CD8-positive, alpha-beta memory T cell (primary cell): ENCODE data around the gene CACNA1B. TPM values are rescaled to one million over a fixed set of nuclear protein-coding genes. Genes with fewer than 3 reads are reported as not detected.
"Not testable (repeated sequence)": the region's sequence is repeated elsewhere in the genome, so short reads cannot be mapped to it uniquely, and the experiment has no call there.

ENCODE experiments used
- CTCF ChIA-PET: fragments of 350-600 bp; sonication (Branson Sonifier 250); formaldehyde crosslinking; loops from one replicate; lab custom pipeline; 2021; ENCODE audit warnings: antibody characterized with exemption; lab: Charles Lee
- POLR2A ChIA-PET: fragments of 350-600 bp; sonication (Branson Sonifier 250); formaldehyde crosslinking; loops from one replicate; lab custom pipeline; 2021; ENCODE audit warnings: antibody characterized with exemption; lab: Charles Lee
- DNase-seq, 5 donors: peaks; one replicate each; pipeline versions ENCODE4 v3.0.0 to v3.0.0-alpha.2; 2020 to 2022; ENCODE audit warnings: mixed read lengths in 1 of 5
- H3K27ac ChIP-seq: one replicate; pipeline ENCODE4 v1.7.0; 2013; ENCODE audit warnings: low read depth, mild to moderate bottlenecking, low read length, moderate library complexity
- H3K27me3 ChIP-seq: 2 replicates; pipeline ENCODE4 v1.7.0; 2013; ENCODE audit warnings: low read length, mild to moderate bottlenecking; ENCODE audit not compliant: insufficient read depth, poor library complexity, severe bottlenecking
- H3K36me3 ChIP-seq: 2 replicates; pipeline ENCODE4 v1.7.0; 2013; ENCODE audit warnings: mild to moderate bottlenecking, low read length, moderate library complexity; ENCODE audit not compliant: insufficient read depth
- H3K4me1 ChIP-seq: 2 replicates; pipeline ENCODE4 v1.7.0; 2013; ENCODE audit warnings: mild to moderate bottlenecking, low read length, moderate library complexity; ENCODE audit not compliant: insufficient read depth
- H3K4me3 ChIP-seq: 2 replicates; pipeline ENCODE4 v1.7.0; 2013; ENCODE audit warnings: mild to moderate bottlenecking, low read length
- H3K9me3 ChIP-seq: 2 replicates; pipeline ENCODE4 v1.7.0; 2013; ENCODE audit warnings: mild to moderate bottlenecking, low read length
- H3K27ac Mint-ChIP-seq, 8 donors: one replicate each; pipeline ENCODE4 v1.8.0; 2020 to 2021; ENCODE audit warnings: mixed read lengths in 8 of 8, mild to moderate bottlenecking in 6 of 8, inconsistent platforms in 3 of 8, moderate library complexity in 3 of 8
- H3K27me3 Mint-ChIP-seq, 2 donors: one replicate each; pipeline ENCODE4 v1.8.0; 2020 to 2021; ENCODE audit warnings: mixed read lengths in 2 of 2, mild to moderate bottlenecking in 1 of 2, moderate library complexity in 1 of 2
- H3K36me3 Mint-ChIP-seq, 3 donors: one replicate each; pipeline ENCODE4 v1.8.0; 2020 to 2021; ENCODE audit warnings: mixed read lengths in 3 of 3, inconsistent platforms in 1 of 3, mild to moderate bottlenecking in 1 of 3
- H3K4me1 Mint-ChIP-seq, 3 donors: one replicate each; pipeline ENCODE4 v1.8.0; 2020 to 2021; ENCODE audit warnings: mixed read lengths in 3 of 3, inconsistent platforms in 1 of 3, mild to moderate bottlenecking in 1 of 3
- H3K4me3 Mint-ChIP-seq, 7 donors: one replicate each; pipeline ENCODE4 v1.8.0; 2020 to 2021; ENCODE audit warnings: mixed read lengths in 7 of 7, mild to moderate bottlenecking in 6 of 7, moderate library complexity in 4 of 7, inconsistent platforms in 2 of 7
- H3K9me3 Mint-ChIP-seq, 5 donors: one replicate each; pipeline ENCODE4 v1.8.0; 2020 to 2022; ENCODE audit warnings: mixed read lengths in 5 of 5, mild to moderate bottlenecking in 3 of 5, moderate library complexity in 2 of 5, inconsistent platforms in 1 of 5
- polyA plus RNA-seq: library from polyadenylated mRNA; unstranded; fragments of 300-500 nt; fragmentation: Illumina TruSeq; gene quantifications from one replicate; pipeline ENCODE4 v1.2.3, GENCODE V29; 2021
- total RNA-seq, 2 experiments: library from RNA; stranded (reverse); gene quantifications; one replicate each; pipeline ENCODE4 v1.2.3, GENCODE V29; 2021

The CACNA1B gene
- total and polyA plus RNA-seq, 3 experiments from 2014 or later: not detected

- peaks cover 16 to 47% of the 10 kb centered on the region in 2 donors for H3K27me3 Mint-ChIP-seq
- Histone ChIP-seq H3K9me3 (no peaks in the 10 kb centered on the region), H3K27ac (no peak overlapping the region), H3K4me3 (no peak overlapping the region), H3K27me3 (no peaks in the 10 kb centered on the region), H3K36me3 (no peaks in the 10 kb centered on the region), H3K4me1 (no peaks in the 10 kb centered on the region)
- H3K36me3 Mint-ChIP-seq: peaks cover 0 to 10% (median 8%) of the 10 kb centered on the region in 3 donors
- H3K27ac Mint-ChIP-seq: no peak overlapping the region
- ChIA-PET POLR2A (no interaction called here), CTCF (no interaction called here)
- no peak for DNase-seq
- no peak overlapping the region for H3K4me3 Mint-ChIP-seq
- no peaks in the 10 kb centered on the region for H3K4me1 Mint-ChIP-seq
- peaks cover 12 to 26% (median 17%) of the 10 kb centered on the region in 5 donors for H3K9me3 Mint-ChIP-seq
These were observed 203.4 kb downstream of the CACNA1B start for GRCh38 chr9:138080979-138081378.

DNA sequence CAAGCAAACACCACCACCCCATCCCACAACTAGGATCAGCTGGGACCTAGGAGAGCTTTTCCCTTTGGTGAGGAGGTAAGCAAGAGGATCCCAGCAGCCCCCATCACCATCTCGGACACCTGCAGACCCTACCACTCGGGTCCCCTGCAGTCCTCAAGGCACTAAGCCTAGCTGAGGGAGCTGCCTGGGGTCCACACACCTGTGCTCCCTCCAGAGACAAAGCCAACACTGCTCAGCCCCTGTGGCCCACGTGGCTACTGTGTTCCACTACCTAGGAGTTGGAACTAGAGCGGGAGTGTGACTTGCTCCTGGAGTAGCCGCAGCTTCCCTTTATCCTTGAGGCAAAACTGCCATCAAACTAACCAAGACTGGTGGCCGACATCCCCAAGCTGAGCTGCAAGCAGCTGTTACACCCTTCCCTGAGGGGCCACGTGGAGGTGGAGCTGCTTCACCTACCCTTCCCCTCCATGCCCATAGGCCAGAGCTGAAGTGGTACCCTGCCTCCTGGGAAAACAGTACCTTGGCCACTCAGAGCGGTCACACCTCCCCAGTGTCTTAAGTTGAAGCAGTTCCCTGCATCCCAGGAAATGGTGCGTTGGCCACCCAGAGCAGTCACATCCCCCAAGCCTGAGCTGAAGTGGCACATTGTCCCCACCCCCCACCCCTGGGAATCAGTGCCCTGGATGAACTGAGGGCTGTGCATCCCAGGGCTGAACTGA lies 205.5 kb downstream of the CACNA1B start:
- ChIA-PET POLR2A (no interaction called here), CTCF (no interaction called here)
- Histone ChIP-seq H3K27me3 (no peaks in the 10 kb centered on the region), H3K4me1 (no peaks in the 10 kb centered on the region), H3K36me3 (no peaks in the 10 kb centered on the region), H3K27ac (no peak overlapping the region), H3K9me3 (no peaks in the 10 kb centered on the region), H3K4me3 (no peak overlapping the region)
- Mint-ChIP-seq H3K4me1 (no peaks in the 10 kb centered on the region), H3K27me3 (peaks cover 16 to 46% of the 10 kb centered on the region in 2 donors), H3K9me3 (peaks cover 19 to 30% (median 25%) of the 10 kb centered on the region in 5 donors), H3K36me3 (peaks cover 0 to 12% (median 8%) of the 10 kb centered on the region in 3 donors), H3K4me3 (no peak overlapping the region), H3K27ac (no peak overlapping the region)
- DNase-seq: peak in 1 of 5 donors; percentile 24

DNA sequence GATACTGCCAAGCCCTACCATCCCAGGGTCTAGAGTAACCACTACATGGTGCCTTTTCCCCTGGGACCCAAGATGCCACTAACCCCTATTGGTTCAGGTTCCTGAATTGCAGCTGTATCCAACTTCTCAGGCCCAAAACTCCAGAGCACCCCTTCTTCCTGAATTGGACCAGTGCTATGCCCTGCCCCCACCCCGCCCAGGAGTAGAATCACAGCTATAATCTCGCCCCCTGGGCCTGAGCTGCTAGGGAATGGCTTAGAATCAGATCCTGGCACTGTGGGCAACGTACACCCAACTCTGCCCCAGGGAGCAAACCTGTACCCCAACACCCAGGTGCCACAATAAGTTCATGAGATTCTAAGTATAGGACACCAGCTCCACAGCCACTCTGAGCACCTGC lies 206.3 kb downstream of the CACNA1B start:
- no peaks in the 10 kb centered on the region for H3K4me1 ChIP-seq
- Mint-ChIP-seq H3K9me3 (peaks cover 19 to 30% (median 25%) of the 10 kb centered on the region in 5 donors), H3K36me3 (peaks cover 0 to 12% (median 8%) of the 10 kb centered on the region in 3 donors), H3K27me3 (peaks cover 13 to 42% of the 10 kb centered on the region in 2 donors), H3K4me3 (no peak overlapping the region), H3K4me1 (no peaks in the 10 kb centered on the region), H3K27ac (no peak overlapping the region)
- H3K9me3 ChIP-seq: no peaks in the 10 kb centered on the region
- ChIA-PET POLR2A (no interaction called here), CTCF (interaction anchor here (0.6 kb wide), 1 partner anchor 64 kb away, joined by 3 read pairs; no protein-coding TSS in a partner anchor)
- DNase-seq: peak in 1 of 5 donors; percentile 18
- H3K36me3 ChIP-seq: no peaks in the 10 kb centered on the region
- H3K4me3 ChIP-seq: no peak overlapping the region
- no peak overlapping the region for H3K27ac ChIP-seq
- H3K27me3 ChIP-seq: no peaks in the 10 kb centered on the region

- no peak overlapping the region for H3K27ac ChIP-seq
- CTCF ChIA-PET: no interaction called here
- H3K4me3 Mint-ChIP-seq: no peak overlapping the region
- no peaks in the 10 kb centered on the region for H3K9me3 ChIP-seq
- no peaks in the 10 kb centered on the region for H3K36me3 ChIP-seq
- H3K4me3 ChIP-seq: no peak overlapping the region
- H3K36me3 Mint-ChIP-seq: peaks cover 0 to 12% (median 8%) of the 10 kb centered on the region in 3 donors
- H3K4me1 ChIP-seq: no peaks in the 10 kb centered on the region
- H3K27ac Mint-ChIP-seq: no peak overlapping the region
- H3K4me1 Mint-ChIP-seq: no peaks in the 10 kb centered on the region
- H3K27me3 ChIP-seq: no peaks in the 10 kb centered on the region
- POLR2A ChIA-PET: no interaction called here
- DNase-seq: no peak
- peaks cover 19 to 30% (median 25%) of the 10 kb centered on the region in 5 donors for H3K9me3 Mint-ChIP-seq
- peaks cover 8 to 30% of the 10 kb centered on the region in 2 donors for H3K27me3 Mint-ChIP-seq
These were observed 208.0 kb downstream of the CACNA1B start for GRCh38 chr9:138085568-138085967.

DNA sequence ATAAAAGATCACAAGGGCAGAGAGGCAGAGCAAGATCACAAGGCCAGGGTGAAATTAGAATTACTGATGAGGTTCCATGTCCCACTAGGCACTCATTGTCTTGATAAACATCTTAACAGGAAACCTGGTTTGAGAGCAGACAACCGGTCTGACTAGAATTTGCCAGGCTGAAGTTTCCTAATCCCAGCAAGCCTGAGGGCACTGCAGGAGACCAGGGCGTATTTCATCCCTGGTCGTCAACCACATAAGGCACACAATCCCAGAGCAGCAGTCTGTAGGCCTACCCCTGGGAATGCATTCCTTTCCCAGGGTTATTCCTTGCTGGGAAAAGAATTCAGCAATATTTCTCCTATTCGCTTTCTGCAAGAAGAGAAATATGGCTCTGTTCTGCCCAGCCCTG lies 214.5 kb downstream of the CACNA1B start:
- H3K4me3 Mint-ChIP-seq, H3K27ac Mint-ChIP-seq, H3K4me3 ChIP-seq, H3K36me3 ChIP-seq, H3K36me3 Mint-ChIP-seq, POLR2A ChIA-PET, H3K4me1 Mint-ChIP-seq, H3K9me3 Mint-ChIP-seq, H3K27ac ChIP-seq, DNase-seq, H3K27me3 ChIP-seq, H3K9me3 ChIP-seq, H3K4me1 ChIP-seq, H3K27me3 Mint-ChIP-seq, CTCF ChIA-PET: not testable (repeated sequence)

DNA sequence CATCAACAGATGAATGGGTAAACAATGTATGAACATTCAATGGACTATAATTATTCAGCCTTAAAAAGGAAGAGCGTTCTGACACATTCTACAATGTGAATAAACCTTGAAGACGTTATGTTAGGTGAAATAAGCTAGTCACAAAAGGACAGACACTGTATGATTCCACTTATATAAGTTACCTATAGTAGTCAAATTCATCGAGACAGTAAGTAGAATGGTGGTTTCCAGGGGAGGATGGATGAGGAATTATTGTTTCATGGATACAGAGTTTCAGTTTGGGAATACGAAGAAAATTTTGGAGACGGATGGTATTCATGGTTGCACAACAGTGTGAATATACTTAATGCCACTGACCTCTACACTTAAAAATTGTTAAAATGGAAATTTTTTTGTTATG lies 216.4 kb downstream of the CACNA1B start:
- Mint-ChIP-seq H3K36me3 (no peaks in the 10 kb centered on the region), H3K9me3 (no peaks in the 10 kb centered on the region), H3K27ac (no peak overlapping the region), H3K27me3 (no peaks in the 10 kb centered on the region), H3K4me1 (no peaks in the 10 kb centered on the region), H3K4me3 (no peak overlapping the region)
- Histone ChIP-seq H3K36me3 (no peaks in the 10 kb centered on the region), H3K27me3 (no peaks in the 10 kb centered on the region), H3K4me1 (no peaks in the 10 kb centered on the region), H3K9me3 (no peaks in the 10 kb centered on the region), H3K4me3 (no peak overlapping the region), H3K27ac (no peak overlapping the region)
- CTCF ChIA-PET: no interaction called here
- POLR2A ChIA-PET: no interaction called here
- DNase-seq: no peak

- no peaks in the 10 kb centered on the region for H3K9me3 ChIP-seq
- no peaks in the 10 kb centered on the region for H3K27me3 ChIP-seq
- no peaks in the 10 kb centered on the region for H3K9me3 Mint-ChIP-seq
- ChIA-PET POLR2A (no interaction called here), CTCF (no interaction called here)
- DNase-seq: no peak
- H3K4me3 ChIP-seq: no peak overlapping the region
- no peaks in the 10 kb centered on the region for H3K4me1 ChIP-seq
- H3K4me3 Mint-ChIP-seq: no peak overlapping the region
- H3K4me1 Mint-ChIP-seq: no peaks in the 10 kb centered on the region
- peaks cover 0 to 1% of the 10 kb centered on the region in 2 donors for H3K27me3 Mint-ChIP-seq
- H3K36me3 ChIP-seq: no peaks in the 10 kb centered on the region
- H3K27ac ChIP-seq: no peak overlapping the region
- no peaks in the 10 kb centered on the region for H3K36me3 Mint-ChIP-seq
- H3K27ac Mint-ChIP-seq: no peak overlapping the region
These were observed 218.4 kb downstream of the CACNA1B start for GRCh38 chr9:138095813-138096518.

DNA sequence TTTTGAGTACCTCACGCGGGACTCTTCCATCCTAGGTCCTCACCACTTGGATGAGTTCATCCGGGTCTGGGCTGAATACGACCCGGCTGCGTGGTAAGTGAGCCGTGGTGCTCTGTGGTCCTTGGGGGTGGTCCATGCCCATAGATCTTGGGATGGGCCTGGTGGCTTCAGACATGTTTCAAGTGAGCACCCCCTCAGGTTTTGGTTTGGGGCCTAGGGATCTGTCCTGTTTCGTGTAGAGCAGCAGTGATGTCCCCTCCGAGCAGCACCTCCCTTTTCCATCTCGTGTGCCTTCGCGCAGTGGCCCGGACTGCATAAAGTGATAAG lies 218.9 kb downstream of the CACNA1B start:
- no peaks in the 10 kb centered on the region for H3K36me3 ChIP-seq
- ChIA-PET CTCF (no interaction called here), POLR2A (no interaction called here)
- peak overlapping the region in 1 of 8 donors; percentile 18 for H3K27ac Mint-ChIP-seq
- no peaks in the 10 kb centered on the region for H3K27me3 ChIP-seq
- H3K27me3 Mint-ChIP-seq: peaks cover 0 to 1% of the 10 kb centered on the region in 2 donors
- H3K9me3 ChIP-seq: no peaks in the 10 kb centered on the region
- H3K27ac ChIP-seq: no peak overlapping the region
- H3K4me1 ChIP-seq: no peaks in the 10 kb centered on the region
- no peak overlapping the region for H3K4me3 ChIP-seq
- no peaks in the 10 kb centered on the region for H3K9me3 Mint-ChIP-seq
- H3K4me1 Mint-ChIP-seq: no peaks in the 10 kb centered on the region
- H3K4me3 Mint-ChIP-seq: no peak overlapping the region
- DNase-seq: peak in 1 of 5 donors; percentile 20
- no peaks in the 10 kb centered on the region for H3K36me3 Mint-ChIP-seq
